ENCODE measurements around the gene TBC1D10A.

The TBC1D10A gene

GRCh38 chr22:30286813-30287647 lies 39.7 kb downstream of the TBC1D10A start:
- peak; percentile 76 to 88 (median 81) for DNase-seq (ENCODE audit: low read depth in 3 of 3)

- no peak for DNase-seq (ENCODE audit: low read depth in 3 of 3)
Observed at GRCh38 chr22:30286331-30286730, 40.4 kb downstream of the TBC1D10A start.

GRCh38 chr22:30285846-30286200 lies 40.9 kb downstream of the TBC1D10A start:
- DNase-seq (ENCODE audit: low read depth in 3 of 3) = no peak

- no peak for DNase-seq (ENCODE audit: low read depth in 3 of 3)
Observed at GRCh38 chr22:30285176-30285845, 41.4 kb downstream of the TBC1D10A start.

- DNase-seq (ENCODE audit: low read depth in 3 of 3) = no peak
Observed at GRCh38 chr22:30284666-30285065, 42.1 kb downstream of the TBC1D10A start.

GRCh38 chr22:30284172-30284571 lies 42.6 kb downstream of the TBC1D10A start:
- DNase-seq (ENCODE audit: low read depth in 3 of 3) = no peak

- DNase-seq (ENCODE audit: low read depth in 3 of 3) = no peak
Observed at GRCh38 chr22:30283342-30283741, 43.4 kb downstream of the TBC1D10A start.

- DNase-seq (ENCODE audit: low read depth in 3 of 3) = no peak
Observed at GRCh38 chr22:30282616-30283046, 44.1 kb downstream of the TBC1D10A start.

- DNase-seq (ENCODE audit: low read depth in 3 of 3) = no peak
Observed at GRCh38 chr22:30280505-30280904, 46.2 kb downstream of the TBC1D10A start.

- no peak for DNase-seq (ENCODE audit: low read depth in 3 of 3)
Observed at GRCh38 chr22:30279932-30280331, 46.8 kb downstream of the TBC1D10A start.

GRCh38 chr22:30279046-30279788 lies 47.5 kb downstream of the TBC1D10A start:
- DNase-seq (ENCODE audit: low read depth in 3 of 3) = no peak

GRCh38 chr22:30277547-30278344 lies 49.0 kb downstream of the TBC1D10A start:
- DNase-seq (ENCODE audit: low read depth in 3 of 3) = no peak

- no peak for DNase-seq (ENCODE audit: low read depth in 3 of 3)
Observed at GRCh38 chr22:30276039-30276438, 50.7 kb downstream of the TBC1D10A start.

GRCh38 chr22:30275625-30276024 lies 51.1 kb downstream of the TBC1D10A start:
- no peak for DNase-seq (ENCODE audit: low read depth in 3 of 3)

- DNase-seq (ENCODE audit: low read depth in 3 of 3) = no peak
Observed at GRCh38 chr22:30274437-30274812, 52.3 kb downstream of the TBC1D10A start.

GRCh38 chr22:30273711-30274436 lies 52.9 kb downstream of the TBC1D10A start:
- DNase-seq (ENCODE audit: low read depth in 3 of 3) = no peak

GRCh38 chr22:30272781-30273601 lies 53.8 kb downstream of the TBC1D10A start:
- DNase-seq (ENCODE audit: low read depth in 3 of 3) = no peak

GRCh38 chr22:30270832-30271231 lies 55.9 kb downstream of the TBC1D10A start:
- DNase-seq (ENCODE audit: low read depth in 3 of 3) = no peak

GRCh38 chr22:30268331-30268730 lies 58.4 kb downstream of the TBC1D10A start:
- DNase-seq (ENCODE audit: low read depth in 3 of 3) = no peak

Measured in stimulated activated CD4-positive, alpha-beta T cell treated with anti-CD3 and anti-CD28 coated beads, TNF-alpha, amount 100 ng/mL, for 48 hours (primary cell).